HG03095 (cell line): ENCODE measurements around the gene TMEM253.

Experiments used
- ATAC-seq: cut with Tn5 transposase; IDR thresholded peaks from one replicate; pipeline ENCODE4 v1.9.1; 2021; ENCODE audit warnings: moderate library complexity; ENCODE audit not compliant: unreplicated experiment

Gene TMEM253

DNA sequence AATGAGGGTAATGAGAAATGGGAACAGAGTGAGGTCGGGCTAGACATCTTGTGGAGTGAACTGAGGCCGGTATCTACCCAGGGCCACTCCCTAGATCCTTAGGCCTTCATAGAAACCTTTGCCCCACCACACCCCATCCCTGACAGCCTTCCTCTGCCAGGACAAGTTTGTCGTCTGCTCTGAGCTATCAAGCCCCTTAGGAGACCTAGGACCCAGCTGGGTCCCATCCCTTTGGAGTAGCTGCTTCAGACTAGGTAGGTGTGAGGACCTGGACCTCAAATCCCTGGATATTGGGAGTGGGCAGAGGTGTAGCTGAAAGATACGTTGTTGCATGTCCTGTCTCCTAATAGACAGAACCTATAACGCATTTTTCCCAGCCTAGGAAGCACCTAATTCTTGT, at the start of gene TMEM253:
TMEM253 (plus strand) TSS at position 136 of the 400 bp plus-strand sequence. CDS start 278 bp downstream, outside the sequence.
- no peak for ATAC-seq

DNA sequence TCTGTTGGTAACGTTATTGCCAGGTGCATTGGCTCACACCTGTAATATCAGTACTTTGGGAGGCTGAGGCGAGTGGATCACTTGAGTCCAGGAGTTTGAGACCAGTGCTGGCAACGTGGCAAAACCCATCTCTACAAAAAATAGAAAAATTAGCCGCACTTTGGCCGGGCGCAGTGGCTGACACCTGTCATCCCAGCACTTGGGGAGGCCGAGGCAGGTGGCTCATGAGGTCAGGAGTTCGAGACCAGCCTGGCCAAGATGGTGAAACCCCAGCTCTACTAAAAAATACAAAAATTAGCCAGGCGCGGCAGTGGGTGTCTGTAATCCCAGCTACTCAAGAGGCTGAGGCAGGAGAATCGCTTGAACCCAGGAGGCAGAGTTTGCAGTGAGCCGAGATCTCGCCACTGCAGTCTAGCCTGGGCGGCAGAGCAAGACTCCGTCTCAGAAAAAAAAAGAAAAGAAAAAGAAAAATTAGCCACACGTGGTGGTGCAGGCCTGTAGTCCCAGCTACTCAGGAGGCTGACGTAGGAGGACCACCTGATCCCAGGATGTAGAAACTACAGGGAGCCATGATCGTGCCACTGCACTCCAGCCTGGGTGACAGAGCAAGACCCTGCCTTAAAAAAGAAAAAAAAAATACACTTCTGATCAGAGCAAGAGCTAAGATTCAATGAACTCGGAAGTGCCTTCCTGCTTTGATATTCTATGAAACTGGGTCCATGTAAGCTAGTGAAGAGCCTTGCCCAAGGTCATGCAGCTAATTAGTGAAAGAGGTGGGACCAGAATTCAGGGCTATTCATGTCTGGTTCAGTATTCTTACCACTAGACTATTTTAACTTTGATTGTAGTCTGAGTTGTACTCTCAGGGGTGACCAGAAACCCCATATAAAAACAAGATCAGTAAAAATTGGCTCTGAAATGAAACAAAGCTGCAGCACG, 47.4 kb upstream of the TMEM253 start:
- ATAC-seq, result no peak

DNA sequence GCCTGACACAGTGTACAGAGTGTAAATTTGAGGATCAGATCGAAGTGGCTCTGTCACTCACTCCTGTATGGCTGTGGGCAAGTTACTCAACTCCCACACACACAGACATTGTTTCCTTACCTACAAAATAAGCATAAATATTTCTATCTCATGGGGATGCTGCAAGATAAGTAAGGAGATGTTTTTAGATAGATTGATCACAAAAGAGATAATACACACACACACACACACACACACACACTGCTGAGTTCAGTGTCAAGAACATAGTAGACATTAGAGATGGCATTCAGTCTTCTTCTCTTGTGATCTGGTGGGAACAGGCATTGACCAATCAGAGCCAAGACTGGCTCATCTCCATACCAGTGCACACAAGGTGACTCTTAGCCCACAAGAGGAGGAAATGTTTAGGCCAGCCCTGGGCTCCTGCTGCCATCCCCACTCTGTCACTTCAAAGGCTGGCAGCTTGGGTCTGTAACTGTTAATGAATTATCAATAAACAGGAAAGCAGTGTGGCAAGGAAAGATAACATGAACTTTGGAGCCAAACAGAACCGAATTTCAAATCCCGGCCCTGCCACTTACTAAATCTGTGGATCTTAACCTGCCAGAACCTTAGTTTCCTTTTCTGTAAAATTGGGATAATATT, 46.6 kb upstream of the TMEM253 start:
- ATAC-seq, result no peak

DNA sequence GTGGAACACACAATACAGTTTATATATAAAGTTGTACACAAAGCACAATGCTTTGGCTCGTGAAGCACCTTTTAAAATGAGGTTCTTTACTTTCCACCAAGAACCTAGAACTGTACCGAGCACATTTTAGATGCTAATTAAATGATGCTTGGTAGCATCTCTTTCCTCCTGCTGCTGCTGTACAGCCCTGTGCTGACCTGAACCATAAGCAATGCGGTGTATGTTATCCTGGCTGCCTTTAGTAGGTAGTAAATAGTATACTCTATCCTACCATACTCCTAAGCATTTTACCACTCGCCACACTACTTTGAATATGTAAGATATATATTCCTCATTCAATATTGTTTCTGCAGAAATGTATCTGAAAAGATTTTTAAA, 46.1 kb upstream of the TMEM253 start:
- no peak for ATAC-seq

DNA sequence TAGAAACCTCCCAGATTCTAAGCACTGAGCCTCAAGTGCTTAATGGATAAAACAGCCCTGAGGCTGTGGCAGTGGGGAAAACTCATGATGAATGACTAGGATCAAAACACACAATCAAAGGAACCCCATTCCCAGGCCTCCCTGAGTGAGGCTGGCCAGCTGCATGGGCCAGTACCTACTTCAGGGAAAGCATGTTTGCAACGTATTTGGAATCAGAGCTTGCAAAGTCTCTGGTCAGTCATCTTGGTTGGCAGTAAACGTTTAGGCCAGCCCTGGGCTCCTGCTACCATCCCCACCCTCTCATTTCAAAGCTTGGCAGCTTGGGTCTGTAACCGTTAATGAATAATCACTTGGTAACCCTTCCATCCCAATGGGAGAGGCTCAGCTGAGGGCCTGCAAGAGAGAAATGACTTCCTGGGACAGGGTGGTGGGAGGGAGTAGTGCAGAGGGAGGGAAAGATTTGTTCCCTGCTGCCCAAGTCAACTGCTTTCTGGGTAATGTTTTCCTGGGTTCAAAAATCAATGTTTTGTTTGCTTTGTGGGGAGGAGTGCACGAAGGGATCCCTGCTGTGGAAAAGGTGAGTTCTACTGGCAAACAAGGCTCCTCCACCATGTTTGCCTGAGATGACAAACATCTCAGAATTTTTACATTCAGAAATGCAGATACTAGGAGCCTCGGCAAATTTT, 45.3 kb upstream of the TMEM253 start:
- no peak for ATAC-seq

DNA sequence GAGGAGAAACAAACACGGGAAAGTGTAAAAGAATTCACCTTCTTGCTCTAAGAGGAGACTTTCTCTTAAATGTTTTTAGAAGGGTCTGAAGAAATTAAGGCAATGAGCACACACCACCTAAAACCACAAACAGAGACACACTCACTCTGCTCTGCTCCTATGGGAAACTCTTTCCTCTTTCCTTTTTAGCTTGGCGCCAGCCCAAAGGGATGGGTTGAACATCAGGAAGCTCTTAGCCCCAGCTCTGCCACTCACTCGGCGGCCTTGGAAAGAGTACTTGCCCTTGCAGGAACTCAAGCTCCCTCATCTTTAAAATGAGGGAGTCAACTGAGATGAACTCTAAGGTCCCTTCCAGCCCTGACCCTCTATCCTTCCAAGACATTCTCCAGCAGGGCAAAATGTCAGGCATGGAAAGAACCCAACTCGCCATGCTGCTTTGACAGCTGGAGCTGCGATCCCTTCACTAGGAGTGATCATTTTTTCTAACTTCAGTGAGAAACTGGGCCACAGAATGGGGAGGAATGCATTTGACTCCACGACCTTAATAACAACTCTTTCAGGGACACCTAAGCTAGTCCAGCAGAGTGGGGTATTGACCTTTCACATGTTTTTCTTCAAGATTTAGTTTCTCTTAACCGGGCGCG, 44.2 kb upstream of the TMEM253 start:
- no peak for ATAC-seq

DNA sequence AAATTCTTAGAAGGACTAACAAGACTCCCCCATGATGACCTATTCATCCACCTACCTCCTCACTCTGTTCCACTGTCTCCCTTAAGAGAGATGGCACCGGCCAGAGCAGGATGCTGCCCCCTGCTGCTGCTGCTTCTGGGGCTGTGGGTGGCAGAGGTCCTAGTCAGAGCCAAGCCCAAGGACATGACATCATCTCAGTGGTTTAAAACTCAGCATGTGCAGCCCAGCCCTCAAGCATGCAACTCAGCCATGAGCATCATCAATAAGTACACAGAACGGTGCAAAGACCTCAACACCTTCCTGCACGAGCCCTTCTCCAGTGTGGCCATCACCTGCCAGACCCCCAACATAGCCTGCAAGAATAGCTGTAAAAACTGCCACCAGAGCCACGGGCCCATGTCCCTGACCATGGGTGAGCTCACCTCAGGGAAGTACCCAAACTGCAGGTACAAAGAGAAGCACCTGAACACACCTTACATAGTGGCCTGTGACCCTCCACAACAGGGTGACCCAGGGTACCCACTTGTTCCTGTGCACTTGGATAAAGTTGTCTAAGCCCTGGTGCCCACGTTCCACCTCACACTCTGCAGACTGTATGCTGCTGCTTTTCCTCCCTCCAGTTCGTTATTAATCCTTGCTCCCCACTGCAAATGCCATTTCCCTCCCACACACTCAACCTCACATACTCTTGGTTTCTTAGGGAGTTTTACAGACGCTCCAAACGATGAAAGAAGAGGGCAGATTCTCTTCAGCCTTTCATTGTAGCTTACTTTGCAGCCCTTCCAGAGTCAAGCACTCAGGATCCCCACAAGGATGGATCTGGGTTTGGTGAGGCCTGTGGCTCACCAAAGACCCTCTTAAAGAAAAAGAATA, 42.8 kb upstream of the TMEM253 start, which contains the start of gene RNASE8:
RNASE8 (plus strand) TSS at position 20 of the 873 bp plus-strand sequence; CDS start at position 91, 71 bp downstream.
- no peak for ATAC-seq

DNA sequence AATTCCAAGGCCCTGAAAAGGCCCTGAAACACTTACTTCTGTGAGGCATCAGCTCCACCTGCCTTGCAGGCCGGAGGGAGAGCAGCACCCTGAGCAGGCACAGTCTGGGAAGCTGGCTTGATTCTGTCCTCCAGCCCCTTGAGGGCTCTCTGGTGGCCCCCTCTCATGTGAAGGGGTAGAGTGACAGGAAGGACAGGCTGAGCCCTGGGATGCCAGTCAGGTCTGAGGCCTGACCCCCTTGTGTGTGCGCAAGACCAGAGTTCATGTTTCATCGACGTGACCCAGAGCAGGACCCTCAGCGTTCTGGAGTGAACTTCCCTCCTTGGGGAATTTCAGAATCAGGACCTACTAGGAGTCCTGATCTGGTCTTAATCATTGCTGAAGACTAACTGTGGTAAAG, 42.0 kb upstream of the TMEM253 start:
- ATAC-seq, result no peak

DNA sequence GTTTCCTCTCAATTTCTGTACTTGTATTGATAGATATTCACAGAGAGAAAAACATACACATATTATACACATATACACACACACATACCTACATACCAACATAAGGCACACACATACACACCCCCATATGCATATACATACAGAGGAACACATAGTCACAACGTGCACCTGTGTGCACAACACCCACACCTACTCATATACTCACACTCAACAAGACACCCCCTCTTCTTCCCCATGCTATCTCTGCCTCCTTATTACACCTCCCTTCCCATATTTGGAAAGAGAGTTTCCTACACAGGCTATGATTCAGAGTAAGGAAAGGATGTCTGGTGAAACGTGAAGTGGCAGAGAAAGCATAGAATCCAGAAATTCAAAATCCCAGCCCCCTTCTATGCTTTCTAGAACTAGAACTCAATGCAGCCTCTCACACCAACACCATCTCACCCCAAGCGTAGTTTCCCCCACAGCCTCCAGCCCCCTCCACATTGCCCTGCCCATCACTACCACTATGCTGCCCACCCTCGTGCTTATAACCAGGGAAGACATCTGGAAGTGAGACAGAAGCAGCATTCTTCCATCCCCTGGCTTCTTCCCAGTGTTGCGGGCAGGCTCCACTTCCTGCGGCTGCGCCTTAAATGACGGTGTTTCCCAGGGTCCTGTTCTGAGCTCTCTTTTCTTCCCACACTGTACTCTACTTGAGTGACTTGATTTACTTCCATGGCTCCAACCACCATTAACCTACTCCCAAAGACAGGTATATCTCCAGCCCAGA, 40.8 kb upstream of the TMEM253 start:
- no peak for ATAC-seq

DNA sequence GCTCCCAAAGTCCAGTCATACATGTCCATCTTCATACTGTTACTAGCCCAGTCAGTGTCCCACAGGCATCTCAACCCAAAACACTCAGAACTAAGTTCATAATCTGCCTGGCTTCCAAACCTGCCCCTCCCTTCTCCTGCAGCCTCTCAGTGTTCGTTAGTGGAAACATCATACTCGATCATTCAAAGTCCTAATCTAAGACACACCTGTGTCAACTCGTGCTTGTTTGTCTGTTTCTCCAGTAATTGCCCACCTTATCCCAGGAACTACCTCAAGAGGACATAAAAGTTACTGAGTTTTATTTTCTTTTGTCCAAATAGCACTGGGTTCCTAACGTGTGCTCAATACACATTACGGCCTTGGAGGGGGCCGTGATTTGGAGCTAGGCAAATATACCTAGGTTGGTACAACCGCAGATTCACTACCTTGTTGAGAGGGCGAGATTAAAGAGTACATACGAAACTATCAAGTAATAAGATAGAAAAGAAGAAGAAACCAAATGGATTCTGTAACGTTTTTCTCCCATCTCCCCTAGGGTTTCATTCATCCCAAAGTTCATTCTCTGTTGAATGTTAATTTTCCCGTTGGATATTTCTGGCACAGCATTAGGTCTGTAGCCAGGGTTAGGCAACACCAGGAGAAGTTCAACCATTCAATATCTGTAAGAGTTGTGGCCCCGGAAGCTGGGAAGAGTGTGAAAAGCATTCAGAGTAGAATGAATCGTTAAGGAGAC, 40.1 kb upstream of the TMEM253 start:
- no peak for ATAC-seq

DNA sequence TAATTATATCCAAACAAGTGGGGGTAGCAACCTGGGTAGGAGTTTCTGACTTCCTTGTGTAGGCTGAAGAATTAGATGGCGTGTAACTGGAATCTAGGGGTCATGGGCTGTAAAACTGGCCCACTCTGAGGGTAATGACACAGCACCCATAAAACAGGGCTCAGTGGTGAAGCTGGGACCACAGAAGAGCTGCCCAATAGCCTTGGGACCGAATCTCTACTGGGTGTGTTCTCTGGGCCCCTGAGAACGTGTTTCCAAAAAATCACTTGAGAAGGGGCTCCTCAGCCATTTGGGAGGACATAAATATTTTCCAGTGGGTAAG, 39.6 kb upstream of the TMEM253 start:
- ATAC-seq, result no peak

DNA sequence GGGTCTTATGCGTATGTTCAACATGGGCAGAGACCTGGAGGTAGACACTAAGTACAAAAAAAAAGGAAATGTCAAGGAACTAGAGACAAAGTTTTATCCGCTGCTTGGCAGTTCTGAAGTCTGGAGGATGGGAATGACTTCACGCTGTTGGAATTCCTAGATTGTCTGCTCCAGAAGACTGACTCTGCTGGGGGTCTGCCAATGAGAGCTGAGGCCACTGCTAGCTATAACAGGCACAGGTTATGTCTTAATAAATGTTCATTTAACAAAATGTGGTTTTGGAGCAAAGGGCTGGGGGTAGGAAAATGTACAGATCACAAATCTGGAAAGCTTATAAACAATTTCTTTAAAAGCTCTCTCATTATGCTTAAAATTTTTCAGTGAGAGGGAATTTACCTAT, 37.4 kb upstream of the TMEM253 start:
- ATAC-seq, result no peak

DNA sequence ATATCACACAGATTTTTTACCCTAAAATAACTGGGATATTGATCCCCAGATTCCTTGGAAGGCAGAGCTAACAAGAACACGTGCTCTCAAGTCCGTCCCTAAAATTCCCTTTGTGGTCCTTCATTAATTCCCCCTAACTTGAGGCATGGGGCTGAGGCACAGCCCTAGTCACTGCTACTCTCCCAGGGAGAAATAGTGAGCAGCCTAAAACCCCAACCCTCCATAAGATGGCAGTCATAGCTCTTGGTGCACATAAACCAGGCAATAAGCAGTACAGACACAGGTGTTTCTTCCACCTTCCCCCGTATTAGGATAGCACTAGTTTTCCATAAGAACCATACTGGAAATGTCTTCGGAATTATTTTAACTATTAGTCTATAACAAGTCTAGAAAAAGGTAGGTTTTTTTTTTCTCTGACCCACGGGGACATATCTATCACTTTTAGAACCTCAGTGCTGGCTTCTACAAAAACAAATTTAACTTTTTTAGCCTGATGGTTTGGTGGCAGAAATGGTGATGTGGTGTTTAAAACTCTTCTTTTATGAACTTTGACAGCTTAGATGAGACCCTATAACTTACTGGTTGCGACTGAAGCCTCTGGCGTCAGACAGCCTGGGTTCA, 33.9 kb upstream of the TMEM253 start:
- no peak for ATAC-seq

DNA sequence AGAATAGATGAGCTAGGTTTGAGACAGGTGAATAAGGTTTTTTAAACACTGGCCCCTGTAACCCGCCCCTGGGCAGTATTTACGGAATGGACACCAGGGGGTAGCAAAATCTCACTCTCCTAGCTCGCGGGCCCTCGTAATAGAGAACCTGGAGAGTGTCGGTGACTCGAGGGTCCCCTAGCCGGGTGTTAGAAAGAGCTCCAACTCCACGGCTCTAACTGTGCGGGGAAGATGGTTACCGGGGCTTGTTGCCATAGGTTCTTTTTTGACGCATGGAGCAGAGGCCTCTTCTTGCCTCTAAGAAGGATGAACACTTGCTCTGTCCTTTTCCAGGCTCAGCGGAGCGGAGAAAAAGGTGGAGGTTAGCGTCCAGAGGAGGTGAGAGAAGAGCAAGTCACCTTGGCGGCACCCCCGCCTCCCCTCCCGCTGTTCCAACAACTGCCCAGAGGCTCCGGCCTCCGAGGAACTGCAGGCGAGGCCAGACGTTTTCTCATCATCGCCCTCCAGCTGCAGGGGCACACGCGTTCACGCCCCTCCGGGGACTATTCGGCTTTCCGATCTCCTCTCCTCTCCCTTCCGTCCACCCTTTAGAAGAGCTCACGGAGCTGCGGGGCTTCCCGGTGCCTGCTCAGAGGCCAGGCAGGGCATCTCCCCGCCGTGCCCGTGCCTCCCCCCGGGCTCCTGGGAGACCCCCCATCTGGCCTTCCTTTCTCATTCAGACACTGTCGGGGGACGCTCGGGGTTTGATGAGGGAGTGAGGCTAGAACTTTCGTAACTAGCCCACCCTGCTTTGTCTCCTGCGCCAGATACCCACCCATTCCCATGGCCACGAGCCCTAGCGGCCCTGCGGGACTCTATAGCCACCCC, 32.1 kb upstream of the TMEM253 start:
- no peak for ATAC-seq

DNA sequence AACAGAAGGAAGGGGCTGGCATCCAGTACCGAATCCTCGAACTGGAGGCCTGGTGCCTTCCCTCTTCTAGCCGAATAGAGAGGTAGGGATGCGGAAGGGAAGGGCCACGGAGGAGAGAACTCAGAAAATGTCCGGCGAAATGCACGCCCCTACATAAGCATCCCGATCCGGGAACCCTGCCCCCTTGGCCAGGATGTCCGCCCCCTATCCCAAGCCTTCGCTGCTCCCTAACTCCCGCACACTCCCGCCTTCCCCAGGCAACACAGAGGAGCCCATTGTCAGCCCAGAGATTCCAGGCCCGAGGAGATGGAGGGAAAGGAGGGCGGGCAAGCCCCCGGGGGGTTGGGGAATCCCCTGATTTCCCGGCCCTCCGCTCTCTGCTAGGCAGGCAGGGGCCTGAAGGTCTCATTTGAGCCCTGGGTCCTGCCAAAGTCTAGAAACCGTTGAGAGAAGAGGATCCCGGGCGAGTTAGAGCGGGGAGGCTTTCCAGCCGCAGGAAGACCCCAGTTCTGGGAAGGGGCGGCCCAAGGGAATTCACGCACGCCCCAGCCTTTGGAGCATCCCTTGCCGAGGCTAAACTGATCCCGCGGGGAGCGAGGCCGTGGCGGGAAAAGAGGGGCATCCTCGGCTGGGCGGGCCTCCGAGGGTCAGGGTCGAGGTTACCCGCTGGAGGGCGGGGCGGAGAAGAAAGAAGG, 31.3 kb upstream of the TMEM253 start:
- ATAC-seq, result no peak

DNA sequence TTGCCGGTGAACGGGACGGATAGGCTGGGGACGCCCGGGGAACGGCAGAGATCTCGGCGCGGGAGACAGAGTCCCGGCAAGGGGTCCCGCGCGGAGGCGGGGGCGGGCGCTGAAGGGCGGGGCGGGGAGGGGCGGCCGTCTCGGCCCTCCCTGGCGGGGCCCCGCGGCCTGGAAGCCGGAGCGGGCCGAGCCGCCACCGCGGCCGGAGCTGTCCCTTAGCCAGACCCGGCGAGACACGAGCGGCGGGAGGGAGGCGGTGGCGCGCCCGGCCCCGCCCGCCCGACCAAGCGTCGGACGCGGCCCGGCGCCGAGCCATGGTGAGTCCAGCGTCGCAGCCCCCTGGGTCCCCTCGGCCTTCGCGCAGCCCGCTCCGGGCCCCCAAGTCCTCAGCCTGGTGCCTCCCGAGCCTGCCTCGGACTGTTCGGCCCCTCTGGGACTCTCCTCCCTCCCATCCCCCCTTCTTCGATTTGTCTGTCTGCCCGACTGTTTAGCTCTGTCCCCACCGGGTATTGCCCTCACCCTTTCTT, 30.7 kb upstream of the TMEM253 start, which contains the start of gene ARHGEF40:
ARHGEF40 (plus strand) TSS at position 222 of the 527 bp plus-strand sequence; CDS start at position 315, 93 bp downstream.
- no peak for ATAC-seq
